H1 (cell line): ENCODE data around the gene FARP2. TPM values are rescaled to one million over a fixed set of nuclear protein-coding genes. Genes with fewer than 3 reads are reported as not detected.

Experiments used
- polyA plus RNA-seq, 7 experiments: library from polyadenylated mRNA; depleted of rRNA in 3 of 7; stranded (reverse) in 5 of 7; unstranded in 2 of 7; fragments of >200 nt in 5 of 7; fragments of 200-250 nt in 2 of 7; gene quantifications; 1 replicate in 5 of 7; 2 replicates in 1 of 7; 4 replicates in 1 of 7; pipeline versions ENCODE4 v1.2.1 to v1.2.3, GENCODE V29; 2011 to 2013; ENCODE audit warnings: missing spikeins in 2 of 7, mixed read lengths in 2 of 7
- total RNA-seq: library from RNA; stranded (reverse); fragmentation: NEBNext Ultra II Directional; extraction: Animal tissue kit (Norgen Biotek cat#: 25700); gene quantifications from 2 replicates; pipeline ENCODE4 v1.2.1, GENCODE V29; 2021
- TF ChIP-seq, protein P1 (sequence below): fragments of 300-600 bp; sonication (generic); IDR thresholded peaks from 2 replicates; pipeline ENCODE4 v1.7.1; 2012; ENCODE audit warnings: low read length, moderate library complexity, mild to moderate bottlenecking, inconsistent platforms; ENCODE audit not compliant: insufficient replicate concordance

FARP2 gene
- total and polyA plus RNA-seq, 2 of the 8 experiments (the other 6 are each of a cell fraction or from before 2014, with no cell fraction given): 12.4 to 33.4 TPM

DNA sequence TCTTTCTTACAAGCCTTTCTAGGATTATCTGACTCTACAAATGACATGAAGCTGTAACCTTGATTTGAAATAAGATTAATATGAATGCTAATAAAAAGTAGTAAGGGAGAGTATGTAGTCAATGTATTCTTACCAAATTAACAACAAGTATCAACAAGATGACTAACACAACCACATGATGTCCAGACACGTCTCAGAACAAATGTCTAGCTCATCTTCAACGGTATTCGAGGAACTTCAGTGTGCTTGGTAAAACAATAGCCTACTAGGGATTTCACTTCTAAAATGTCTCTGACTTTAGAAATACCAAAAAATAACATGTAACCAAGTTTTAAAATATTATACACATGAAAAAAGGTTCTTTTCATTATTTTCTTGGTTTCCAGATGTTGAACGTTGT is 44.0 kb upstream of the FARP2 start (continued):
- TF ChIP-seq, protein P1, sequence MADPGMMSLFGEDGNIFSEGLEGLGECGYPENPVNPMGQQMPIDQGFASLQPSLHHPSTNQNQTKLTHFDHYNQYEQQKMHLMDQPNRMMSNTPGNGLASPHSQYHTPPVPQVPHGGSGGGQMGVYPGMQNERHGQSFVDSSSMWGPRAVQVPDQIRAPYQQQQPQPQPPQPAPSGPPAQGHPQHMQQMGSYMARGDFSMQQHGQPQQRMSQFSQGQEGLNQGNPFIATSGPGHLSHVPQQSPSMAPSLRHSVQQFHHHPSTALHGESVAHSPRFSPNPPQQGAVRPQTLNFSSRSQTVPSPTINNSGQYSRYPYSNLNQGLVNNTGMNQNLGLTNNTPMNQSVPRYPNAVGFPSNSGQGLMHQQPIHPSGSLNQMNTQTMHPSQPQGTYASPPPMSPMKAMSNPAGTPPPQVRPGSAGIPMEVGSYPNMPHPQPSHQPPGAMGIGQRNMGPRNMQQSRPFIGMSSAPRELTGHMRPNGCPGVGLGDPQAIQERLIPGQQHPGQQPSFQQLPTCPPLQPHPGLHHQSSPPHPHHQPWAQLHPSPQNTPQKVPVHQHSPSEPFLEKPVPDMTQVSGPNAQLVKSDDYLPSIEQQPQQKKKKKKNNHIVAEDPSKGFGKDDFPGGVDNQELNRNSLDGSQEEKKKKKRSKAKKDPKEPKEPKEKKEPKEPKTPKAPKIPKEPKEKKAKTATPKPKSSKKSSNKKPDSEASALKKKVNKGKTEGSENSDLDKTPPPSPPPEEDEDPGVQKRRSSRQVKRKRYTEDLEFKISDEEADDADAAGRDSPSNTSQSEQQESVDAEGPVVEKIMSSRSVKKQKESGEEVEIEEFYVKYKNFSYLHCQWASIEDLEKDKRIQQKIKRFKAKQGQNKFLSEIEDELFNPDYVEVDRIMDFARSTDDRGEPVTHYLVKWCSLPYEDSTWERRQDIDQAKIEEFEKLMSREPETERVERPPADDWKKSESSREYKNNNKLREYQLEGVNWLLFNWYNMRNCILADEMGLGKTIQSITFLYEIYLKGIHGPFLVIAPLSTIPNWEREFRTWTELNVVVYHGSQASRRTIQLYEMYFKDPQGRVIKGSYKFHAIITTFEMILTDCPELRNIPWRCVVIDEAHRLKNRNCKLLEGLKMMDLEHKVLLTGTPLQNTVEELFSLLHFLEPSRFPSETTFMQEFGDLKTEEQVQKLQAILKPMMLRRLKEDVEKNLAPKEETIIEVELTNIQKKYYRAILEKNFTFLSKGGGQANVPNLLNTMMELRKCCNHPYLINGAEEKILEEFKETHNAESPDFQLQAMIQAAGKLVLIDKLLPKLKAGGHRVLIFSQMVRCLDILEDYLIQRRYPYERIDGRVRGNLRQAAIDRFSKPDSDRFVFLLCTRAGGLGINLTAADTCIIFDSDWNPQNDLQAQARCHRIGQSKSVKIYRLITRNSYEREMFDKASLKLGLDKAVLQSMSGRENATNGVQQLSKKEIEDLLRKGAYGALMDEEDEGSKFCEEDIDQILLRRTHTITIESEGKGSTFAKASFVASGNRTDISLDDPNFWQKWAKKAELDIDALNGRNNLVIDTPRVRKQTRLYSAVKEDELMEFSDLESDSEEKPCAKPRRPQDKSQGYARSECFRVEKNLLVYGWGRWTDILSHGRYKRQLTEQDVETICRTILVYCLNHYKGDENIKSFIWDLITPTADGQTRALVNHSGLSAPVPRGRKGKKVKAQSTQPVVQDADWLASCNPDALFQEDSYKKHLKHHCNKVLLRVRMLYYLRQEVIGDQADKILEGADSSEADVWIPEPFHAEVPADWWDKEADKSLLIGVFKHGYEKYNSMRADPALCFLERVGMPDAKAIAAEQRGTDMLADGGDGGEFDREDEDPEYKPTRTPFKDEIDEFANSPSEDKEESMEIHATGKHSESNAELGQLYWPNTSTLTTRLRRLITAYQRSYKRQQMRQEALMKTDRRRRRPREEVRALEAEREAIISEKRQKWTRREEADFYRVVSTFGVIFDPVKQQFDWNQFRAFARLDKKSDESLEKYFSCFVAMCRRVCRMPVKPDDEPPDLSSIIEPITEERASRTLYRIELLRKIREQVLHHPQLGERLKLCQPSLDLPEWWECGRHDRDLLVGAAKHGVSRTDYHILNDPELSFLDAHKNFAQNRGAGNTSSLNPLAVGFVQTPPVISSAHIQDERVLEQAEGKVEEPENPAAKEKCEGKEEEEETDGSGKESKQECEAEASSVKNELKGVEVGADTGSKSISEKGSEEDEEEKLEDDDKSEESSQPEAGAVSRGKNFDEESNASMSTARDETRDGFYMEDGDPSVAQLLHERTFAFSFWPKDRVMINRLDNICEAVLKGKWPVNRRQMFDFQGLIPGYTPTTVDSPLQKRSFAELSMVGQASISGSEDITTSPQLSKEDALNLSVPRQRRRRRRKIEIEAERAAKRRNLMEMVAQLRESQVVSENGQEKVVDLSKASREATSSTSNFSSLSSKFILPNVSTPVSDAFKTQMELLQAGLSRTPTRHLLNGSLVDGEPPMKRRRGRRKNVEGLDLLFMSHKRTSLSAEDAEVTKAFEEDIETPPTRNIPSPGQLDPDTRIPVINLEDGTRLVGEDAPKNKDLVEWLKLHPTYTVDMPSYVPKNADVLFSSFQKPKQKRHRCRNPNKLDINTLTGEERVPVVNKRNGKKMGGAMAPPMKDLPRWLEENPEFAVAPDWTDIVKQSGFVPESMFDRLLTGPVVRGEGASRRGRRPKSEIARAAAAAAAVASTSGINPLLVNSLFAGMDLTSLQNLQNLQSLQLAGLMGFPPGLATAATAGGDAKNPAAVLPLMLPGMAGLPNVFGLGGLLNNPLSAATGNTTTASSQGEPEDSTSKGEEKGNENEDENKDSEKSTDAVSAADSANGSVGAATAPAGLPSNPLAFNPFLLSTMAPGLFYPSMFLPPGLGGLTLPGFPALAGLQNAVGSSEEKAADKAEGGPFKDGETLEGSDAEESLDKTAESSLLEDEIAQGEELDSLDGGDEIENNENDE: no peak
